22Rv1 (cell line): Measurements from ENCODE around the gene GAK.

Experiments used
- ZFX ChIP-seq: fragments of 450-650 bp; IDR thresholded peaks from 2 replicates; pipeline ENCODE4 v1.6.1; 2017; ENCODE audit warnings: antibody characterized with exemption, borderline replicate concordance
- TF ChIP-seq, protein P1 (sequence below): fragments of 450-650 bp; IDR thresholded peaks from 2 replicates; pipeline ENCODE4 v1.5.1; 2017; ENCODE audit warnings: mild to moderate bottlenecking

DNA sequence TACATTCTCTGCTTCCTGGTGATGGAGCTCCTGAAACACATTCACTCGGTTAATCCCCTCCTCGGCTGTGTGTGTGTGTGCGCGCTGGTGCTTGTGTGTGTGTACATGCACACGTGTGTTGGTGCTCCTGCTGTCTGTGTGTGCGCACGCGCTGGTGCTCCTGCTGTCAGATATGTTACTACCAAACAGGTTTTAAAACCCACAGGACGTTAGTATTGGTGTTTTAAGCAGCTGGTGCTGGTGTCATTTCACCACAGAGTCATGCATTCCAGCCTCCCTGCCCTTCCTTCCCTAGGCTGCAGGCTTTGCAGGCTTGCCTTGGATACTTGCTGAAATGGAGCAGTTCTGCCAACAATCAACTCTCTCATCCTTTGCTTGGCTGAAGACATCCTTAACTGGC, 58.1 kb downstream of the GAK start:
- TF ChIP-seq, protein P1, sequence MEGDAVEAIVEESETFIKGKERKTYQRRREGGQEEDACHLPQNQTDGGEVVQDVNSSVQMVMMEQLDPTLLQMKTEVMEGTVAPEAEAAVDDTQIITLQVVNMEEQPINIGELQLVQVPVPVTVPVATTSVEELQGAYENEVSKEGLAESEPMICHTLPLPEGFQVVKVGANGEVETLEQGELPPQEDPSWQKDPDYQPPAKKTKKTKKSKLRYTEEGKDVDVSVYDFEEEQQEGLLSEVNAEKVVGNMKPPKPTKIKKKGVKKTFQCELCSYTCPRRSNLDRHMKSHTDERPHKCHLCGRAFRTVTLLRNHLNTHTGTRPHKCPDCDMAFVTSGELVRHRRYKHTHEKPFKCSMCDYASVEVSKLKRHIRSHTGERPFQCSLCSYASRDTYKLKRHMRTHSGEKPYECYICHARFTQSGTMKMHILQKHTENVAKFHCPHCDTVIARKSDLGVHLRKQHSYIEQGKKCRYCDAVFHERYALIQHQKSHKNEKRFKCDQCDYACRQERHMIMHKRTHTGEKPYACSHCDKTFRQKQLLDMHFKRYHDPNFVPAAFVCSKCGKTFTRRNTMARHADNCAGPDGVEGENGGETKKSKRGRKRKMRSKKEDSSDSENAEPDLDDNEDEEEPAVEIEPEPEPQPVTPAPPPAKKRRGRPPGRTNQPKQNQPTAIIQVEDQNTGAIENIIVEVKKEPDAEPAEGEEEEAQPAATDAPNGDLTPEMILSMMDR = no peak
- TF ChIP-seq ZFX = no peak
